Measurements from ENCODE around the gene CRELD1.
"Not testable (repeated sequence)": the region's sequence is repeated elsewhere in the genome, so short reads cannot be mapped to it uniquely, and the experiment has no call there.

The CRELD1 gene

DNA sequence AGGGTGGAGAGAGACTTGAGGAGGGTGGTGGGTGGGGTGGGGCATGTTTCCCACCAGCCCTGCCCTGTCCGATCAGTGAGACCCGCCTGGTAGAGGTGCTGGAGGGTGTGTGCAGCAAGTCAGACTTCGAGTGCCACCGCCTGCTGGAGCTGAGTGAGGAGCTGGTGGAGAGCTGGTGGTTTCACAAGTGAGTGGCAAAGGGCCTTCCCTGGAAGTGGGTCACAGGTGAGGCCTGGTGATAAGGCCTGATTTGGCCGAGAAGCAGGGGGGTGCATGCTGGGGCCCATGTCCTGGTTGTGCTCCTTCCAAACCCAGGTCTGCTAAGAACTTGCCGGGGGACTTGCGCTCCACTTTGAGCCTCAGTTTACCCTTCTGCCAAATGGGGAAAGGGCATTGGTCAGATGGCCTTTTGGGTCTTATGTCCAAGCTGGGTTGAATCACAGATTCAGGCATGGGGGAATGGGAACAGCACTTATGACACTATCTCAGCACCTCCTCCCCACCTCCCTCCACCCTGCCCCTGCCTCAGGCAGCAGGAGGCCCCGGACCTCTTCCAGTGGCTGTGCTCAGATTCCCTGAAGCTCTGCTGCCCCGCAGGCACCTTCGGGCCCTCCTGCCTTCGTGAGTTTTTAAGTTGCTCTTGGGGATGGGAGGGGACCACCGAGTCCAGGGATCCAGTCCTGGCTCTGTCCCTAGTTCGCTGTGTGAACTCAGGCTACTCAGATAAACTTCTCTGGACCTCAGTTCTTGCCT is 4.0 kb downstream of the CRELD1 start:
- no peak for DNase-seq

DNA sequence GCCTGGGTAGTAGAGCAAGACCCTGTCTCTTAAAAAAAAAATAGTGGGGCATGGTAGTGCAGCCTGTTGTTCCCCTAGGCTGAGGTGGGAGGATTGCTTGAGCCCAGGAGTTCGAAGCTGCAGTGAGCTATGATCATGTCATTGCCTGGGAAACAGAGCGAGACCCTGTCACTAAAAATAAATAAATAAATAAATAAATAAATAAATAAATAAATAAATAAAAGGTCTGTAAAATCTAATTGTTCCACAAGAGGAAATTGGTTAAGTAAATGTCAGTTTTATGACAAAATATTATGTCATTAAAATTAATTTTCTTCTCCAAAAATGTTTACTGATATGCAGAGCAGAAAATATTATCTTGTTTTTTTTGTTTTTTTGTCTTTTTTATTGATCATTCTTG is 5.3 kb downstream of the CRELD1 start:
- no peak for DNase-seq

DNA sequence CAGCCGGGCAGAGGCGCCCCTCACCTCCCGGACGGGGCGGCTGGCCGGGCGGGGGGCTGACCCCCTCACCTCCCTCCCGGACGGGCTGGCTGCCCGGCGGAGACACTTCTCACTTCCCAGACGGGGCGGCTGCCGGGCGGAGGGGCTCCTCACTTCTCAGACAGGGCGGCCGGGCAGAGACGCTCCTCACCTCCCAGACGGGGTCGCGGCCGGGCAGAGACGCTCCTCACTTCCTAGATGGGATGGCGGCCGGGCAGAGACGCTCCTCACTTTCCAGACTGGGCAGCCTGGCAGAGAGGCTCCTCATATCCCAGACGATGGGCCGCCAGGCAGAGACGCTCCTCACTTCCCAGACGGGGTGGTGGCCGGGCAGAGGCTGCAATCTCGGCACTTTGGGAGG is 6.3 kb downstream of the CRELD1 start:
- DNase-seq = not testable (repeated sequence)

DNA sequence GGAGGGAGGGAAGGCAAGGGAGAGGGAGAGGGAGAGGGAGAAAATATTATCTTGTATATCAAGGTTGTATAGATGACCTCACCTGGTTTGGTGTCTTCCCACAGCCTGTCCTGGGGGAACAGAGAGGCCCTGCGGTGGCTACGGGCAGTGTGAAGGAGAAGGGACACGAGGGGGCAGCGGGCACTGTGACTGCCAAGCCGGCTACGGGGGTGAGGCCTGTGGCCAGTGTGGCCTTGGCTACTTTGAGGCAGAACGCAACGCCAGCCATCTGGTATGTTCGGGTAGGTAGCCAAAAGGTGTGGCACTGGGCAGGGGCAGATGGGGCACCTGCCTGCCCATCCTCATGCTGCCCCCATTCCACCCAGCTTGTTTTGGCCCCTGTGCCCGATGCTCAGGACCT is 7.1 kb downstream of the CRELD1 start:
- DNase-seq = no peak

DNA sequence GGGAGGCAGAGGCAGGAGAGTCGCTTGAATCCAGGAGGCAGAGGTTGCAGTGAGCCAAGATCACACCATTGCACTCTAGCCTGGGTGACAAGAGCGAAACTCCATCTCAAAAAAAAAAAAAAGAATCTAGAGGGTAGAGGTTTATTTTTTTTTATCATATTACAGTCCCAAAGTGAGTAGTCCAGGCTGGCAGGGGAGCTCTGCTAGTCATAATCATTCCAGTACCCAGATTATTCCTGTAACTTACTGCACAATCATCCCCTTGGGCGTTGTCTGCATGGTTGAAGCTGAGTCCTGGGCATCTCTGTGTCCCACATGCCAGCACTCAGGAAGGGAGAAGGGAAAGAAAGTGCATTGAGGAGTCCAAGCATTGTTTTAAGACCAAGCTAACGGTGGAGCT is 8.5 kb downstream of the CRELD1 start:
- no peak for DNase-seq

DNA sequence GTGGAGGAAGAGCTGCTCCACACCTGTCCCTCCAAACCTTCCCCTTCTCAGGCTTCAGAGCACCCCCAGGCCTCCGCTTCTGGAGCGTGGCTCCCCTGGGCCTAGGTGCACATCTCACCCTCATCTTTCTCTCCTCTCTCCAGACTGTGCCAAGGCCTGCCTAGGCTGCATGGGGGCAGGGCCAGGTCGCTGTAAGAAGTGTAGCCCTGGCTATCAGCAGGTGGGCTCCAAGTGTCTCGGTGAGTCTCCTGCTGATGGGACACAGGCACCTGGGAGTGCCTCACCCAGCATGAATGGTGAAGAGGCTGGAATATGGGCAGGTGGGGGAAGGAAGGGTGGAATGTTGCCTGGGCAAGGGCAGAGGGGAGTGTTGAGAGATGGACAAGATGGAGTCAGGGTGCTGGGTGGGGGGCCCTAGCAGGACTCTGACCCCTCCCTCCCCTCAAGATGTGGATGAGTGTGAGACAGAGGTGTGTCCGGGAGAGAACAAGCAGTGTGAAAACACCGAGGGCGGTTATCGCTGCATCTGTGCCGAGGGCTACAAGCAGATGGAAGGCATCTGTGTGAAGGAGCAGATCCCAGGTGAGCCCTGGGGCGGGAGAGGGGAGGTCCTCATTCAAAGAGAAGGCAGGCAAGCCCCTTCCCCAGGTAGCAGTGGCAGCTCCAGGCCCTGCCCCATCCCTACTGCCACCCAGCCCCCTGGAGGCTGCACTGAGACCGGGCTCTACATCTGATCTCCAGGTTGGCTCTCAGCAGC is 9.5 kb downstream of the CRELD1 start:
- DNase-seq = no peak

DNA sequence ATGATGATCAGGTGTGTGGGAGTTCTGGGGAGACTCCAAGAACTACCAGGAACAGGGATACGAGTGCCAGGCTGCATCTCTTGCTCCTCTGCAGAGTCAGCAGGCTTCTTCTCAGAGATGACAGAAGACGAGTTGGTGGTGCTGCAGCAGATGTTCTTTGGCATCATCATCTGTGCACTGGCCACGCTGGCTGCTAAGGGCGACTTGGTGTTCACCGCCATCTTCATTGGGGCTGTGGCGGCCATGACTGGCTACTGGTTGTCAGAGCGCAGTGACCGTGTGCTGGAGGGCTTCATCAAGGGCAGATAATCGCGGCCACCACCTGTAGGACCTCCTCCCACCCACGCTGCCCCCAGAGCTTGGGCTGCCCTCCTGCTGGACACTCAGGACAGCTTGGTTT is 10.6 kb downstream of the CRELD1 start:
- DNase-seq = no peak

DNA sequence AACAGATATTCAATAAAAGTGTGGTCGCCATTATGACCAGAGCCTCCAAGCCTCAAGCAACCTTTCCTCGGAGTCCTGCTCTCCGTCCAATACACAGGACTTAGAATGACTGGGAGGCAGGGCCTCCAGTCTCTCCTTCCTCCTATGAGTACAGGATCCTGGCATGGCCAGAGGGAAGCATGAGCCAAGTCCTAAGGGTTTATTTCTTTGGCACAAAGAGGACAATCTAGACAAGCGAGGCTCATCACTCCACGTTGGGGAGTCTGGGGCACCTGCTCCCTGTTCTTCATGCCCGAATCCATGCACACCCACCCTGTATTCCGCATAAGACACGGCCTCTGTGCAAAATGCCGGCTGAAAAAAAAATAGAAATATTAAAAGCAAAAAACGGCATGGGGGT is 11.7 kb downstream of the CRELD1 start:
- DNase-seq = no peak

DNA sequence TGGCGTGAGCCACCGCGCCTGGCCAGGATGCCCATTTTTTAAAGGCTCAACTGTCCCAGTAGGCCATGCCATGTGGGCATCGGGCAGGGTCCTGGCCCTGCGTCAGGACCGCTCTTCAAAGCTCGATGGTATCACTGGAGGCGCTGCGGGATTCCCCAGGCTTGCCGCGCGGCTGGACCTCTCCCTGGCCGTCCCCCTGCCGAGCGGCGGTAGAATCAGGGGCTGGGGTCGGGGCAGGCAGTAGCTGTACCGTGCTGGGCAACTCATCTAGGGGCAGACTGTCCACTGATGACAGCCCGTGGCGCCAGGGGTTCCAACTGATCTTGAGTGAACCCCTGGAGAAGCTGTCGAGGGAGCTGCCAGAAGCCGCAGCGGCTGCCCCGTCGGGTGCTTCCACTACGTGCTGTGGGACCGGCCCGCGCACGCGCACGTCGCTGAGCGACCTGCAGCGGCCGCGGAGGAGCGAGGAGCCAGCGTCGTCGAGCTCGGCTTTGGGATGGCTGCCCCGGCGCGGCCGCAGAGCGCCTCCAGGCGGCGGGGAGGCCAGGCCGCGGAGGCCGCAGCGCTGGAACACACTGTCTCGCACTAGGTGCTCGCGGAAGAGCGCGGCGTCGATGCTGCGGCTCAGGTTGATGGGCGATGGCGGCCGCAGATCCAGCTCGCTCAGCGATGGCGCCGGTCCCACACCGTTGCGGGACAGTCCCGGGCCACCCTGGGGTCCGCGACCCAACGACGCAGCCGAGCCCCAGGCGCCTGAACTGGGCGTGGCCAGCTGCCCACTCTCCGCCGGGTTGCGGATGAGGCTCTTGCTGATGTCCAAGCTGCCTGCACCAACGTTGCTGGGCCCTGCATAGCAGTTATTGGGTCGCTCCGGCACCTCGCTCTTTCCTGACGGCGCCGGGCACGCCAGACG is 12.7 kb downstream of the CRELD1 start:
- peak; percentile 86 to 89 for DNase-seq

DNA sequence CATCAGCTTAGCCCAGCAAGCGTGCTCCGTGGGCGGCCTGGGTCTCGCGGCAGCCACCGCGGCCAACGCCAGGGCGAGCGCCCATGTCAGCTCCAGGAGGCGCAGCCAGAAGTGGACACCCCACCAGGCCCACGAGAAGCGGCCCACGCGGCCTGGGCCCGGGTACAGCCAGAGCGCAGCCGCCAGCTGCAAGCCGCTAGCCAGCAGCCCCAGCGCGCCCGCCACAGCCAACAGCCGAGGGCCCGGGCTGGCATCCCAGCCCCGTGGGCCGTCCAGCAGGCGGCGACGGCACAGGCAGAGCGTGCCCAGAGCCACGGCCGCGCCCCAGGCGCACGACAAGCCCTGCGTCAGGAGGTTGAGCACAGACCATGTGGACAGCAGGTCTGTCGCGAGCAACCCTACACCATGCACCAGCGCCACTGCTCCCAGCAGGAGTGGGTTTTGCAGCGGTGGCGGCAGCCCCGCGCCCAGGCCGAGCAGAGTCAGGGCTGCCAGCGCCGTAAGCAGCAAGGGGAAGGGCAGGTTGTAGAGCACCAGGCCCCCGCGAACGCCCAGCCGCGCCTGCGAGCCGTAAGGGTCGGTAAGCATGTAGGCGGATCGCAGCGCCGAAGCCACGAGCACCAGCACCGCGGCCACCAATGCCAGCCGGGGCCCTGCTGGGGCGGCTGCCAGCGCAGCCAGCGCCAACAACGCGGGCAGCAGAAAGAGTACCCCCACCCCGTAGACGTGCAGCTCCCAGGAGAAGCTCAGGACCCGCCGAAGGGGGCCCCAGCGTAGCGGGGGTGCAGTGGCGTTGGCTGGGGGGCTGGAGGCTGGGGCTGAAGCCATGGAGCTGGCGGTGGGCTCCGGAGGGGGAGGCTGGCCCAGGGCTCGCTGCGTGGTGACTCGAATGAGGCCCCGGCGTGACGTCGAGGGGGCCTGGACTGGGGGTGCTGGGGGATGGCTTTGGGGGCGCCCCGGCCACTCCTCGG is 13.7 kb downstream of the CRELD1 start:
- DNase-seq = no peak

DNA sequence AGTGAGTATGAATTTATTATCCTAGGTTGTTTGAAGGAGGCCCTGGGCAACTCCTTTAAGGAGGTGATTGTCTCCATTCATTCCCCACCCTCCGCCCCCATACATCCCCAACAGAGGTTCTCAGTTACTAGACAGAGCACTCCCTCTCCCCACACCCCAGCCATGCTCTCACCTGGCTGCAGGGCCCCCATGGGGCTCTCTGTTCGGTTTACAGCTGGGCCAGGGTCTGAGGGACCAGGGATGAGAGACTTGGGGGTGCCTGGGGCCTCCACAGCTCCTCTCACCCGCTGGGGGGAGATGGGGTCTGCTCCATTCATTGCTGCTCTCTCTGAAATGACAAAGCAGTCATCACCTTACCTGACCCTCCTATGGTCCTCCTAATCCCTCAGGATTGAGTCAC is 15.0 kb downstream of the CRELD1 start:
- no peak for DNase-seq

DNA sequence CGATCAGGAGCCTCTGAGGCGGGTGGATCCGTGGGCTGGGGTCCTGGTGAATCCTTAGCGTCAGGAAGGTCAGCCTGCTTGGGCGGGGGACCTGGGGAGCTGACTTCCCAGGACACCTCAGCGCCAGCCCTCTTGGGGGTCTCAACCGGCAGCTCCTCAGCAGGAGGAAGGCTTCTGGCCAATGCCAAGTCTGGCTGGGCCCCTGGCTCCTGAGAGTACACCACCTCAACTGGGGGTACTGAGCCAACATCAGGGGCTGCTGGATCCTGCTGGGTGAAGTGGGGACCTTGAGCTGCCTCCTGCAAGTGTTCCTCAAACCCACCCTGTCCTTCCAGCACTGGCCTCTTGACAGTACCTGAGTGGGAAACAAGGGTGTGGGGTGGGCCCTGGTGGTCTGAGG is 15.5 kb downstream of the CRELD1 start:
- DNase-seq = no peak

DNA sequence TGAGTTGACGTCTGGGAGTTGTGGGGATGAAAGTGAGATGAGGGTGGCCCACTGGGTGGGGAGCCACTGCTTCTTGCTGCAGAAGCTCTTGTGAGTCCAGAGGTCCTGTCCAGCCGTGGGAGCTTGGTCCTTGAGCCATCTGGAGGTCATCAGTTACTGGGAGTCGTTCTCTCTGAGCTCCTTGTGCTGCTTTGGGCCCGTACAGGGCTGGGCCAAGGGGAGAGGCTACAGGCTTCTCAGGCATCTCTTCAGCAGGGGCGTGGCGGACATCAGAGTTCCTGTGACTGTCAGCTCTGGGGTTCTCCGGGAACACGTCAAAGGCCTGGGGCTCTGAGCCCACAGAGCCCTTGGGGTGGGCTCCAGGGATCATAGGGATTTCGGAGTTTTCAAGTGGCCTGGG is 16.0 kb downstream of the CRELD1 start:
- no peak for DNase-seq

DNA sequence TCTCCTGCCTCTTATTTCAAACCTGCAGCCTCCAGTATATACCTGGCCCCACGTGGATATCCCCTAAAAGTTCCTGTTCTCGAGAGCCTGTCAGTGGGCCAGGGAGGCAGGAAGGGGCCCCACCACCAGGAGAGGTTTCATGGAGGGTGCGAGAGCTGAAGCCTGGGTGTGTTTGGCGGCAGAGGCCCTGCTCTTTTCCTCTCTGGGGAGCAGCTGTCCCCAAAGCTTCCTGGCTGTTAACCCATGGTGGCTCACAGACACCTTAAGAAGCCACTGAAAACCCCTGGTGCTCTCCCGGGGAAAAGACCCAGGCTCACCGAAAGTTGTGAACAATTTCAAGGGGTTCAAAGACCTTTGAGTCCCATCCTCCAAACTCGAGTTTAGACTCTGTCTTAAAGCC is 17.5 kb downstream of the CRELD1 start:
- peak; percentile 36 to 45 for DNase-seq

DNA sequence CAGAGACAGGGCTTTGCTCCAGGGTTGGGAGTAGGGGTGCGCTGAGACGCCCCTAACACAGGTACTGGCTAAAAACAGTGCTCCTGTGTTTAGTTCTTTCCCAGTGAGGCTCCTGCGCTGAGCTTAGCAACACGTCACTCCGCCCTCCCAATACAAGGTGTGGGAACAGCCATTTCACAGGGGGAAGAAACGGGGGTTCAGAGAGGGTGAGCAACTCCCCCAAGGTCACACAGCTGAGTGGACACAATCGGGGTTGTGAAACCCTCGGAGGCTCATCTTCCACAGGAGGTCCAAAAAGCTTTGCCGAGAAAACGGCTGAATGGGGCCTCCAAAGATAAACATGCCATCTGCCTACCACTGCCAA is 17.9 kb downstream of the CRELD1 start:
- DNase-seq = peak; percentile 35 to 42

DNA sequence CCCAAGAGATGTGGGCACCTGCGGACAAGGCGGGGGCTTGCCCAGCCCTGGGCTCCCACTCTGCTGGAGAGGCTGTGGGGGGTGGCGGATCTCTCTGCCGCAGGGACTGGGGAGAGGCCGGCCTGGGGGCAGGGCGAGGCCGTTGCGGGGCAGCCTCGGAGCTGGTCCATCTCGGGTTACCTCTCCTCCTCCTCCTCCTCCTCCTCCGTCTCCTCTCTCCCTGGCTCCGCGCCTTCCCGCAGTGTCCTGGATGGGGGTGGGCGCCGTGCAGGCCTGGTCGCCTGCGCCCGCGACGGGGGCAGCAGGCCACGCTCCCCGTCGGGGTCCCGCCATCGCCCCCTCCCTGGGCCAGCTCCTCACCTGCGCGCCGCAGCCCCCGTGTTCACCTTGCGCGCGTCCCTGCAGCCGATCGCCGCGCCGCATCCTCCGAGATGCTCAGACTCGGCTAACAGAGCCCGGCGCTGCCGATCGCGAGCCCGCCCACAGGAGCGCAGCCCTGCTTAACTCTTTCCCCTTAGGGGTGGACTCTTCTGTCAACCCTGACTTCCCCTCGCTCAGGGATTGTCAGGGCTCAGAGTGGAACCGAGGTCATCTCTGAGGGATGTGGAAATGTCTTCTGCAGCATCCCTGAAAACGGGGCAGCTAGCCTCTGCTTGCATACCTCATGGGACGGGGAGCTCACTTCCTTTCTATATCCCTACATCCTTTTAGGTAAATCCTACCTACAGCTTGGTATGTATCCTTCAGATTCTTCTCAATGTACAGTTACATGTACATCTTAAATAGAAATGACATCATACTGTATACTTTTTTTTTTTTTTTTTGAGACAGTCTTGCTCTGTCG is 18.6 kb downstream of the CRELD1 start, which contains the start of gene PRRT3:
TSS of gene PRRT3 (minus strand) at position 447 of the 844 bp plus-strand sequence. CDS start 2,293 bp downstream, outside the sequence.
- DNase-seq = peak; percentile 75 to 78

DNA sequence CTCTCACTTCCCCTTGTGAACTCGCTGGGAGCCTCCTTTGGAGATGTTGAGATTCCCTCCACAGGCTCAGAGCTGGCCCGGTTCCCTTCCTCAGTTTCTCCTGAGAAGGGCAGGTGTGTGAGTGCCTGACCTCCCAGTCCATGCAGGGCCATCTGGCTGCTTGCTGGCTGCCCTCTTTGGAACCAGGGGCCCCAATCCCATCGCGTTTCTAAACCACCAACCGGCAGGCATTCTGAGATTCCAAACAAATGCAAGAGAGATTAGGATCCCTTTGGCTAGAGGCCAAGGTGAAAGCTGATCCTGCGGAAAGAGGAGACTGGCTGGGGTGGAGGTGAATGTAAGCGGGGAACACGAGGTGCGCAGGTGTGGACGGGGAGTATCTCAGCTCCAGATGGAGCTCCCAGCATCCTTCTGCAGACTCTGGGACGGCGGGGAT is 21.5 kb downstream of the CRELD1 start:
- no peak for DNase-seq

DNA sequence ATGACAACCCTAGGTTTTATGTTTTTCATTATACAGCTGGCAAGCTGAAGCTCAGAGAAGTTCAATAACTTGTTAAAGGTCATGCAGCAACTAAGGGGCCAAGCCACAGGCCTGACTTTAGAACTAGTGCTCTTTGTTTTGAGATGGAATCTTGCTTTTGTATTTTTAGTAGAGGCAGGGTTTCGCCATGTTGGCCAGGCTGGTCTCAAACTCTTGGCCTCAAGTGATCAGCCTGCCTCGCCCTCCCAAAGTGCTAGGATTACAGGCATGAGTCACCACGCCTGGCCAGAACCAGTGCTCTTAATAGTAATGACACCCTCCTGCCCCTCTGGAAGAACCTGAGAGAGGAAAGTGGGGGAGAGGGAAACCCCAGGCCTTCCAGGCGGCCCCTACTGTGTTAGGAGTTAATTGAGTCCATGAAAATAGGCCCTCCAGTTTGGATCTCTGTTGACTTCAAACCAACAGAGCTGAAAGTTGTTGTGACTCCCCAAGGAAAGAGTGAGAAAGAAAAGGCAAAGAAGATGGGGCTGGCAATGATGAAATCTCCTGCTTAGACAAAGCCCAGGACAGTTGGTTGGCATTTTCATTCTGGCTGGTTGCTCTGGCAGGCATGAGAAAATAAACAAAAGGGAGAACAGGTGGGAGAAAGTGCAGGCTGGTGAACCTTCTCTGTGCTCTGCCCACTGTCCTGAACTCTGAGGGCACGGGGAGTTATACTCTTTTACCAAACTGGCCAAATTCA is 22.1 kb downstream of the CRELD1 start:
- DNase-seq = no peak

DNA sequence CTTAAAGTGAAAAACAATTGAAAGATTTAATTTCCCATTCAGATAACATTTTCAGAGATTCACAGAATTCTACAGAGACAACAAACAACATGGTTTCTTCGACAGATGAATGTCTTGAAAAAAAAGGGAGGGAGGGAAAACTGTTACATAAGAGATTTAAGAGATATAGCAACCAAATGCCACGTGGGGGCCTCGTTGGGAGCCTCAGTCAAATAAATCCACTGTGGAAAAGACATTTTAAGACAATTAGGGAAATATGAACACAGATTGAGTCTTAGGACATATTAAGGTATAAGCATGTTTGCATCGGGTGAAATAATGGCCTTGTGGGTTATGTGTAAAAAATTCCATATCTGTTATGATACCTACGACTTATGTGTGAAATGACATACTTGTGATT is 23.6 kb downstream of the CRELD1 start:
- no peak for DNase-seq

DNA sequence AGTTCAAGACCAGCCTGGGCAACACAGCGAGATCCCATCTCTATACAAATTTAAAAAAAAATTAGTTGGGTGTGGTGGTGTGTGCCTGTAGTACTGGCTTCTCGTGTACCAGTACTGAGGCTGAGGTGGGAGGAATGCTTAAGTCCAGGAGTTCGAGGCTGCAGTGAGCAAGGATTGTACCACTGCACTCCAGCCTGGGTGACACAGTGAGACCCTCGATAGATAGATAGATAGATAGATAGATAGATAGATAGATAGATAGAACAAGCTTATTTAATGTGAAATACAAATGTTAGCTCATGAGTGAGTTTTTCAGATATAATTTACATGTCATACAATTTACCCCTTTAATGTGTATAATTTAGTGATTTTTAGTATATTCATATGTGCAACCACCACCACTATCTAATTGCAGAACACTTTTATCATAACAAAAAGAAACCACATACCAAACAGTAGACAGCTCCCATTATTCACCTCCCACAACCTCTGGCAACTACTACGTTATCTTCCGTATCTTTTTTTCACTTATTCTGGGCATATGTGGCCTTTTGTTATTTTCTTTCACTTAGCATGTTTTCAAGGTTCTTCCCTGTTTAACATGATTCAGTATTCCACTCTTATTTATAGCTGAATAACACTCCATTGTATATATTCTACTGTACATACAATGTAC is 31.7 kb downstream of the CRELD1 start:
- DNase-seq = no peak

All from activated T-cell treated with anti-CD3 and anti-CD28 coated beads, Interleukin-2, amount 50 U/mL, for 48 hours (primary cell).